Caco-2 (cell line): Measurements from ENCODE around the gene CENPF. TPM values are rescaled to one million over a fixed set of nuclear protein-coding genes. Genes with fewer than 3 reads are reported as not detected.

Source experiments
- BruUV-seq: library from RNA; stranded (reverse); fragments of 400-500 nt; replicated peaks from 2 replicates; lab custom pipeline; 2021; lab: Mats Ljungman, UMichigan
- CTCF ChIA-PET: fragments of 300-600 bp; sonication (Branson Sonifier 250); formaldehyde crosslinking; loops from one replicate; lab custom pipeline; 2022; ENCODE audit warnings: antibody characterized with exemption; lab: Charles Lee
- POLR2A ChIA-PET: fragments of 300-600 bp; sonication (Branson Sonifier 250); formaldehyde crosslinking; loops from one replicate; lab custom pipeline; 2022; ENCODE audit warnings: antibody characterized with exemption; lab: Charles Lee
- DNase-seq, 2 experiments: peaks; one replicate each; pipeline versions ENCODE4 v3.0.0 to v3.0.0-alpha.2; 2020 to 2022
- H3K27me3 ChIP-seq: replicated peaks from 2 replicates; pipeline ENCODE4 v1.6.0; 2011; ENCODE audit warnings: low read length; ENCODE audit not compliant: control insufficient read depth, insufficient read depth
- H3K36me3 ChIP-seq: 2 replicates; pipeline ENCODE4 v1.5.1; 2011; ENCODE audit warnings: low read length; ENCODE audit not compliant: control insufficient read depth, insufficient read depth
- H3K4me1 ChIP-seq: fragments of 250-450 bp; sonication (Bioruptor Pico); 2 replicates; pipeline ENCODE4 v1.5.1; 2020; ENCODE audit warnings: mild to moderate bottlenecking
- H3K4me3 ChIP-seq: 2 replicates; pipeline ENCODE4 v1.5.1; 2011; ENCODE audit warnings: low read depth, mild to moderate bottlenecking, control low read depth, low read length
- H3K9me3 ChIP-seq: fragments of 250-450 bp; sonication (Bioruptor Pico); 2 replicates; pipeline ENCODE4 v1.5.1; 2020; ENCODE audit warnings: mild to moderate bottlenecking, moderate library complexity
- H3K27ac Mint-ChIP-seq: one replicate; pipeline ENCODE4 v1.8.0; 2022; ENCODE audit warnings: mixed read lengths; ENCODE audit not compliant: unreplicated experiment
- H3K27me3 Mint-ChIP-seq: one replicate; pipeline ENCODE4 v1.8.0; 2022; ENCODE audit warnings: mixed read lengths; ENCODE audit not compliant: insufficient read depth, unreplicated experiment
- H3K36me3 Mint-ChIP-seq: one replicate; pipeline ENCODE4 v1.8.0; 2022; ENCODE audit warnings: mild to moderate bottlenecking, mixed read lengths; ENCODE audit not compliant: insufficient read depth, unreplicated experiment
- H3K4me1 Mint-ChIP-seq: one replicate; pipeline ENCODE4 v1.8.0; 2022; ENCODE audit warnings: low read depth, mixed read lengths; ENCODE audit not compliant: unreplicated experiment
- H3K4me3 Mint-ChIP-seq: one replicate; pipeline ENCODE4 v1.8.0; 2022; ENCODE audit warnings: mild to moderate bottlenecking, moderate library complexity, mixed read lengths; ENCODE audit not compliant: unreplicated experiment
- H3K9me3 Mint-ChIP-seq: one replicate; pipeline ENCODE4 v1.8.0; 2022; ENCODE audit warnings: mixed read lengths; ENCODE audit not compliant: unreplicated experiment
- intact Hi-C: fragments of 100-400 bp; cut with micrococcal nuclease; formaldehyde crosslinking; loops from one replicate; pipeline ENCODE4 v1.10.0; 2022; ENCODE audit not compliant: unreplicated experiment
- total RNA-seq: library from RNA; stranded (reverse); gene quantifications from 2 replicates; pipeline ENCODE4 v1.2.3, GENCODE V29; 2022
- TF ChIP-seq, protein P1 (sequence below), 2 experiments: fragments of 200-600 bp in 1 of 2; IDR thresholded peaks; 1 replicate in 1 of 2; 2 replicates in 1 of 2; pipeline versions ENCODE4 v1.5.1 to v1.8.0; 2011 to 2022; ENCODE audit warnings: antibody characterized with exemption in 1 of 2, control low read depth in 1 of 2, inconsistent platforms in 1 of 2, low read depth in 1 of 2, low read length in 1 of 2, mild to moderate bottlenecking in 1 of 2, moderate library complexity in 1 of 2; ENCODE audit not compliant: insufficient read depth in 1 of 2, severe bottlenecking in 1 of 2, unreplicated experiment in 1 of 2

The CENPF gene
- total RNA-seq, 1 experiment from 2014 or later: 145 TPM

DNA sequence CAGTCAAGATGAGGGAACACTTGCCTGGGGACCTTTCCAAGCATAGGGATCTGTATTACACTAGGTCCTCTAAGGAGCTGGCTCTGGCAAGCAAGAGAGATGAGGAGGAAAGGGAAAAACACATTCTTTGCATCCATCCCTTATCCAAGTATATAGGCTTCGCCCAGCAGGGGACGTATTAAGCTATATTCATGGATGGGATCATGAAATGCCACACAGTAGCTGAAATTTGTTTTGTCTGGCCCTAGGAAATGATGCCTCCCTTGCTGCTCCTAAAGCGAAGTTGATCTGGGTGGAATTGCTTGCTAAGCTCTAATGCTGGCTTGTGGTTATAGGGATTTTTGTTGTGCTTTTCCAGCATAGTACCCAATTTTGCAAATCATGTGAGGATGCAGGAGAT is 32.1 kb downstream of the CENPF start:
- CTCF ChIA-PET: interaction anchor here (0.9 kb wide), 1 partner anchor 303 kb away, joined by 3 read pairs; no protein-coding TSS in a partner anchor
- intact Hi-C loops: no loop called here
- Mint-ChIP-seq H3K4me1 (no peaks in the 10 kb centered on the region), H3K27me3 (no peaks in the 10 kb centered on the region), H3K36me3 (peaks cover 90% of the 10 kb centered on the region), H3K9me3 (no peaks in the 10 kb centered on the region), H3K27ac (no peak overlapping the region), H3K4me3 (no peak overlapping the region)
- no peak for DNase-seq
- Histone ChIP-seq H3K9me3 (no peaks in the 10 kb centered on the region), H3K4me3 (no peak overlapping the region), H3K27me3 (no peaks in the 10 kb centered on the region), H3K4me1 (no peaks in the 10 kb centered on the region), H3K36me3 (peaks cover 3% of the 10 kb centered on the region)
- no TSS peak for BruUV-seq
- POLR2A ChIA-PET: no interaction called here
- TF ChIP-seq, protein P1, sequence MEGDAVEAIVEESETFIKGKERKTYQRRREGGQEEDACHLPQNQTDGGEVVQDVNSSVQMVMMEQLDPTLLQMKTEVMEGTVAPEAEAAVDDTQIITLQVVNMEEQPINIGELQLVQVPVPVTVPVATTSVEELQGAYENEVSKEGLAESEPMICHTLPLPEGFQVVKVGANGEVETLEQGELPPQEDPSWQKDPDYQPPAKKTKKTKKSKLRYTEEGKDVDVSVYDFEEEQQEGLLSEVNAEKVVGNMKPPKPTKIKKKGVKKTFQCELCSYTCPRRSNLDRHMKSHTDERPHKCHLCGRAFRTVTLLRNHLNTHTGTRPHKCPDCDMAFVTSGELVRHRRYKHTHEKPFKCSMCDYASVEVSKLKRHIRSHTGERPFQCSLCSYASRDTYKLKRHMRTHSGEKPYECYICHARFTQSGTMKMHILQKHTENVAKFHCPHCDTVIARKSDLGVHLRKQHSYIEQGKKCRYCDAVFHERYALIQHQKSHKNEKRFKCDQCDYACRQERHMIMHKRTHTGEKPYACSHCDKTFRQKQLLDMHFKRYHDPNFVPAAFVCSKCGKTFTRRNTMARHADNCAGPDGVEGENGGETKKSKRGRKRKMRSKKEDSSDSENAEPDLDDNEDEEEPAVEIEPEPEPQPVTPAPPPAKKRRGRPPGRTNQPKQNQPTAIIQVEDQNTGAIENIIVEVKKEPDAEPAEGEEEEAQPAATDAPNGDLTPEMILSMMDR (IDR thresholded peaks at IDR 0.05; ENCODE audit: insufficient read depth in 1 of 2, low read depth in 1 of 2, low read length in 1 of 2, severe bottlenecking in 1 of 2, unreplicated experiment in 1 of 2): no peak

DNA sequence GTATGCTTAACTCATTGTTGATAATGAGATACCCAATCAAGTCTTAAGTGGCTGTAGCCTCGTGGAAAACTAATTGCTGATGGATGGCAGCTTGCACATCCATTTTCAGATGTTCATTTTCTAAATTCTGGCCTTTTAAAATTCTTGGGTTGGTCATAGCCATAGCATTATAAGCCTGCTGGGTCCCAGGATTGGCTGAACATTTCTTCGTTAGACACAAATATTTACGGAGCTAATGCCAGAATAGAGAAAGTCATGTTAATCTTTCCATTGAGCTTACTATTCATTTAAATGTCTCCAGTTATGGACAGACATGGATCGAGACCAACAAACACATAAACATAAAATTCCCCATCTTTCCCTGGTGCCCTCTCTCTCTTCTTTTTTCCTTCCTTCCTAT is 32.5 kb downstream of the CENPF start:
- no peak for DNase-seq
- H3K9me3 ChIP-seq: no peaks in the 10 kb centered on the region
- no peak overlapping the region for H3K4me3 ChIP-seq
- no peaks in the 10 kb centered on the region for H3K27me3 ChIP-seq
- TF ChIP-seq, protein P1 (IDR thresholded peaks at IDR 0.05; ENCODE audit: insufficient read depth in 1 of 2, low read depth in 1 of 2, low read length in 1 of 2, severe bottlenecking in 1 of 2, unreplicated experiment in 1 of 2): no peak
- no peak overlapping the region for H3K4me3 Mint-ChIP-seq
- BruUV-seq: no TSS peak
- H3K9me3 Mint-ChIP-seq: no peaks in the 10 kb centered on the region
- no peaks in the 10 kb centered on the region for H3K4me1 Mint-ChIP-seq
- peaks cover 4% of the 10 kb centered on the region for H3K36me3 ChIP-seq
- H3K4me1 ChIP-seq: no peaks in the 10 kb centered on the region
- ChIA-PET CTCF (interaction anchor here (0.9 kb wide), 1 partner anchor 303 kb away, joined by 3 read pairs; no protein-coding TSS in a partner anchor), POLR2A (no interaction called here)
- H3K36me3 Mint-ChIP-seq: peaks cover 86% of the 10 kb centered on the region
- H3K27ac Mint-ChIP-seq: no peak overlapping the region
- H3K27me3 Mint-ChIP-seq: no peaks in the 10 kb centered on the region
- intact Hi-C loops: no loop called here

DNA sequence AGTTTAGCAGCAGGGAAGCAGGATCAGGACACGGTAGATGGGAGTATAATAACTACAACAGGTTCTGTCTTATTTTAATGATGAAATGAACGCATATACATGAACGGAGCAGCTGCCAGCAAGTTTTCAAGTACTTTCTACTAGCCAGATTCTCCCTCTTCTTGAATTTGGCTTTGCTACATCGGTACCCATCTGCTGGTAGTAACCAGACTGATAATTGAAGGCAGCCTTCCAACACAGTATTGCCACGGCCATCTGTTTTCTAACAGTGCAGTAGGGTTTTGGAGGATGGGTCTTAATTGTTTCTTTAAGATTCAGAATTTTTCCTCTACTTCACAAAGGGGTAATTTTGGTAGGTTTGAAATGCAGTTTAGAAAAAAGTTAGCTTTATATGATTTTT is 33.4 kb downstream of the CENPF start:
- Histone ChIP-seq H3K36me3 (peaks cover 6% of the 10 kb centered on the region), H3K4me1 (no peaks in the 10 kb centered on the region), H3K27me3 (no peaks in the 10 kb centered on the region), H3K4me3 (no peak overlapping the region), H3K9me3 (no peaks in the 10 kb centered on the region)
- Mint-ChIP-seq H3K4me1 (no peaks in the 10 kb centered on the region), H3K36me3 (peaks cover 76% of the 10 kb centered on the region), H3K4me3 (no peak overlapping the region), H3K27me3 (no peaks in the 10 kb centered on the region), H3K9me3 (no peaks in the 10 kb centered on the region), H3K27ac (no peak overlapping the region)
- no peak for DNase-seq
- TF ChIP-seq, protein P1 (IDR thresholded peaks at IDR 0.05; ENCODE audit: insufficient read depth in 1 of 2, low read depth in 1 of 2, low read length in 1 of 2, severe bottlenecking in 1 of 2, unreplicated experiment in 1 of 2): no peak
- ChIA-PET POLR2A (no interaction called here), CTCF (no interaction called here)
- BruUV-seq: no TSS peak
- intact Hi-C loops: no loop called here
